Ramos (cell line): ENCODE measurements around the gene HTRA2.

Source experiments
- in situ Hi-C: fragments of 300-500 bp; cut with MboI; formaldehyde crosslinking; loops from one replicate; pipeline ENCODE4 v1.14.3; 2022; ENCODE audit warnings: low sequenced_read_pairs; ENCODE audit not compliant: unreplicated experiment

The HTRA2 gene

DNA sequence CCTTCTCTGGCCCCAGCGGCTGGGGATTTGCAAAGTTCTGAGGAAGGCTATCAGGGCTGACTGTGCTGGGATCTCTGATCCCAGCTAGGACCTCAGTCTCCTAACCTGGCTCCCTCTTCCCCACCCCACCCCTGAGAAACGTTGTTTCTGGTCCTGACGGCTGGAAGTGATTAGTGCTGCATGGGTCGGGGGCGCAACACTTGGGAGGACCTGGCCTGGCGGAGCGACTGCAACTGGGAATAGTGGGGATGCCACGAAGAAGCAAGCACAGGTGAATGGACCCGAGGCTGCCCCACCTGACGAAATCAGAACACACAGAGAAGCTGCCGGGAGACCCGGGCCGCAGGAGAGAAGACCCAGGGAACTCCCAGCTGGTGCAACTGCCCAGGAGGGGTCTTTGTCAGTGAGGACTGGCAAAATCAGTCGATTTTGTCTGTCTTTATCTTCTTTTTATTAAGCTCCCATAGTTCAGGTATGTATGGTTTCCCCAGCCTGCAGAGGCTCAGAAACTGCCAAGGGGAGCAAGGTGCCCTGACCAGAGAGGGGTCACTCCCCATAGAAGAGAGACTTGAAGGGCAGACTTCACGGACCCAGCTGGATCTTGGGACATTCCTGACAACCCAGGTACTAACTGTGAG, 29.7 kb upstream of the HTRA2 start:
- in situ Hi-C loops: no loop called here

DNA sequence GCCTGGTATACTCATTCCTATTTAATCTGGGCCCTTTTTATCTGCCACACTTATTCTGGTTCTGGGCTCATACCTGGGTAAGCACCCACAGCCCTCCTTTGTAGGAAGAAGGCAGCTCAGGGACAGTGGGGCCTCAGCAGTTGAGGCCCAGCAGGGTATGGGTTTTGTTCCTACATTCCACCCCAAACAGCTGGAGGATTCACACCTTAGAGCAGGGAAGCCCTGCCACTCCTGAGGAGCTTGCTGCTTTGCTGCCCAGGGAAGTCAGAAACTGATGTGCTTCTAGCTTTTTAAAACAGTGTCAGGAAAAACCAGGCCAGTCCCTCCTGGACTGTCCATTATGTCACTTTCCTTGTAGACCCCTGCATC, 29.2 kb upstream of the HTRA2 start:
- in situ Hi-C loops: no loop called here

DNA sequence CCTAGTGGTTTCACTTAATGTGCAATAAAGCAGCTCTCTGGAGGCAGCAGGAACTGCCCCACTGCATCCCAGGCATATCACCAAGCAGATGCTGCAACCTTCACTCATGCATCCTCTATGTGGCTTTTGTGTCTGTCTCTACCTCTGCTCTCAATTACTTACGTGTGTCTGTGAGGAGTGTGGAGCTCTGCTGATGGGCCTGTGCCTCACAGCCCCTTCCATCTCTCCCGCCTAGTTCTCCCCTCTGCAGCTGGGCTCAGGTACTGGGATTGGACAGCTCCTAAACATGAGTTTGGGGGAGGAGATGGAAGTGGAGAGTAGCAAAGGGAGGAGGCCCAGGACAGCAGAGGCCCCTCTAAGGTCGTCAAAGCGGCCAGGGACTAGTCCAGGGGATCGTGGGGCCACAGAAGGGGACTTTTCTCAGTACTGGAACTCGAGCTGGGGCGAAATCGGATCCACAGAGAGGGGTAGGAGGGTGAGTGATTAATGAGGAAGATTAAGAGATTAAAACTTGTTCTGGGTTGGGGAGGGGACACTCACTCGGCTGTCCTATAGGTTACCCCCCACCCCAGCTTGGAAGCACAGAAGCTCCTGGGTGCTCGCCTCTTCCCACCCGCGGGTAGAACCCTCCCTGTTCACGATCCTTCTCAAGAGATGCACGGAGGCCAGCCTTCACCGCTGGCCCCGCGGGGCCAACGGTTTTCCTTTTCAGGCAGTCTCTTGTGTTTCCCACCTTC, 28.2 kb upstream of the HTRA2 start:
- in situ Hi-C loops: no loop called here

- in situ Hi-C loops: no loop called here
Observed at GRCh38 chr2:74502147-74502719, 27.5 kb upstream of the HTRA2 start.

GRCh38 chr2:74502720-74503505, 26.8 kb upstream of the HTRA2 start:
- in situ Hi-C loops: no loop called here

GRCh38 chr2:74503506-74504475, 25.9 kb upstream of the HTRA2 start:
- in situ Hi-C loops: no loop called here

DNA sequence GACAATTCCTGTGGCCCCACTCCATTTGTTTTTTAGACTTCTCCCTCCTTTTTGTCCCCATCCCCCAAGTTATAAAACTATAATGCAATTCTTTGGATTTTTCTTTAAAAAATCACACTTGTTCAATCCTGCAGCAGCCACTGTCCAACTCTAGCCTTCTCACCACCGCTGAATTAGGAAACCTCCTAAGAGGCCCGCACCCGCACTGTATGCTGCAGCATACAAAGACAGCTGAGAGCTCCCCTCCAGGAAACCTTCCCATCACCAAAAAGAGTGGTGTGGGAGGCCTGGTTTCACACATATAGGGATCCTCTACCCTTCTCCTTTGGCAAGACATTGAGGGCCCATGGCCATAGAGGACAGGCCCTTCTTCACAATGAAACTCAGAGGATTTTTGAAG, 25.1 kb upstream of the HTRA2 start:
- in situ Hi-C loops: no loop called here

DNA sequence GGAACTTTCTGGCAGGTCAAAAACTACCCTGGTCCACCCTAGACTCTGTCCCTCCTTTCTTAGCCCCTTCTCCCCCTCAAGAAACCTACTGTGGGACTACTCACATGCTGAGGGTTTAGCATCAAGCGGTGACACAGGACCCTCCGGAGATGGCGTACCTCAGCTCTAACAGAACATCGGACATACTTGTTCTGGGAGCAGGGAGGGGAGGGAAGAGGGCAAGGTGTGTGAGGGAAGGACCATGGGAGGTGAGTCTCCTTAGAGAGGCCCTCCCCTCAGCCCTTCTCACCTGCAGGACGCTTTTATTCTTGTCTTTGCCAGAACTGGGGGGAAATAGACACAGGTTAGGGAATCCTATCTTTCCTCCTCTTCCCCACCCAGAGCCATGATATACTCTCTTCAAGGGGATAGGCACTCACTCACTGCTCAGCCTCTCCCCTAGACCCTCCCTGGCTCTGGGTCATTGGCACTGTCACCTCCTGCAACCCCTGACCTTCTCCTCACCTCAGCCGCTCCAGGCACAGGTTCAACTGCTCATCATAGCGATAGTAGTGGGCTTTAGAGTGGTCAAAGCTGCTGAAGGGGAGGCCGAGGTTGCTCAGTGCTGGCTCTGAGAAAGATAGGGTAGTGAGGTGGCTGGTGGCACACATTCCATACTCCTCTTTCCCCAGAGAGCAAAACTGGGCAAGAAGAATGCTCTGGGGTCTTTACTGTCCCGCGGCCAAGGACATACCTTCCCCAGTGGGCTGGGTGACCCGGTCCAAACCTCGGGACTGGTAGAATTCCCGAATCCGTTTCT, 24.1 kb upstream of the HTRA2 start:
- in situ Hi-C loops: no loop called here

- in situ Hi-C loops: no loop called here
Observed at GRCh38 chr2:74507145-74507925, 22.4 kb upstream of the HTRA2 start, which contains the start of gene PCGF1. TSS of gene PCGF1 (minus strand) at chr2:74507695. CDS start at chr2:74507668, 27 bp downstream.

DNA sequence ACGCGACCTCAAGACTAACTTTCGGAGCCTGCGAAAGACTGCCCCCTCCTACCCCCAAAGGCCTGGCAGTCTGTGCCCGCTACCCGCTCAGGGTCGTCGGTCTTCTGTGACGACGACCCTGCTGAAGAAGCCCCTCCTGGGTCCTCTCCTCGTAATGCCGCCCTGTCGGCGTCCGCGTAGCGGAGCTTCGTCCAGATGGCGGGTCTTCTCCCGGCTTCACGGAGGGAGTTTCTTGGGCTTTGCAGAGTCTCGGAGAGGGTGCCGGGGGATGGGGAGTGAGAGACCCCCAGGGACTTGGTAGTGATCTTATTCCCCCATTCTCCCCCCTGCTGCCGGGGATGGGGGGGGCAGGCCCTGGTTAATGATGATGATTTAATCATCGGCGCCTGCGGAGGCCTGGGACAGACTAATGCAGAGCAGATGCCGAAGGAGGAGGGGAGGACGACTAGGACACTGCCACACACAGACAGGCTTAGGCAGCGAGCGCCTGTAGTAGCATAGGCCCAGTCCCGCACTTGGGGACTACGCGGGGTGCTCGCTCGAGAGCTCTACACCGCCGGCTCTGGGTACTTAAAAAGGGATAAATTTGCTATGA, 21.7 kb upstream of the HTRA2 start:
- in situ Hi-C loops: no loop called here

GRCh38 chr2:74510272-74510671, 19.5 kb upstream of the HTRA2 start:
- in situ Hi-C loops: no loop called here

DNA sequence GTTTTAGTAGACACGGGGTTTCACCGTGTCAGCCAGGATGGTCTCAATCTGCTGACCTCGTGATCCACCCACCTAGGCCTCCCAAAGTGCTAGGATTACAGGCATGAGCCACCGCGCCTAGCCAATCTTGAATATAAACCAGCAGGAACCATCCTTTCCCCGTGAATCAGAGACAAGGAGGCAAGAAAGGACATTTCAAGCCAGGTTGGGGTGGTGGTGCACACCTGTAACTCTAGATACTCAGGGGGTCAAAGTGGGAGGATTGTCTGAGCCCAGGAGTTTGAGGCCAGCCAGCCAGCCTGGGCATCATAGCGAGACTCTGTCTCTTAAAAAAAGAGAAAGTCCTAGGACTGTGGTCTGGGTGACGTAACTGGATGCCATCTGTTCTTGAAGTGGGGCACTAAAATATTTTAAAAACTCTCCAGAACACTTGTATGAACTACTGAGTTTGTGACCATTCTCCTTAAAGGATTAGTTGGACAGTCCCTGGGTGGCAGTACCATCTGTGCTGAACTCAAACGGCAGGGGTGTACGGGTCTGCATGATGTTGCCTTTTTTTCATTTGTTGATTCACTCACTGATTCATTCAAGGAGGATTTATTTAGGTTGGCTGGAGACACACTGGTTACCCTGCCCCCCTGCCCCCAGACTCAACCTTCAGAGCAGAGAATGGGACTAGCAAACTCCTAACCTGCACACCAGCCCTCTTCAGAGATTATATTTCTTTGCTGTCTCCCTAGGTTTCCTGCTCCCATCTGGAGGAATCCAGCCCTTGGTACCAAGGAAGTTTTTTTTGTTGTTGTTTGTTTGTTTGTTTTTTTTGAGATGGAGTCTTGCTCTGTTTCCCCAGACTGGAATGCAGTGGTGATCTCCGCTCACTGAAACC, 18.4 kb upstream of the HTRA2 start:
- in situ Hi-C loops: no loop called here

GRCh38 chr2:74512744-74513604, 16.8 kb upstream of the HTRA2 start:
- in situ Hi-C loops: no loop called here

GRCh38 chr2:74513605-74514367, 15.9 kb upstream of the HTRA2 start:
- in situ Hi-C loops: no loop called here
